Thyroid gland (tissue), 4 donors: ENCODE results near the gene ELL2. TPM values are rescaled to one million over a fixed set of nuclear protein-coding genes. Genes with fewer than 3 reads are reported as not detected.

Experiments
- DNase-seq, 2 donors: peaks; one replicate each; pipeline ENCODE4 v3.0.0-alpha.2; 2019
- H3K27ac ChIP-seq, 3 donors: fragments of 200-600 bp; sonication (generic); 1 replicate in 2 of 3; 2 replicates in 1 of 3; pipeline ENCODE4 v1.5.1; 2016 to 2019; ENCODE audit warnings: mild to moderate bottlenecking in 1 of 3, moderate library complexity in 1 of 3
- H3K27me3 ChIP-seq: fragments of 200-600 bp; sonication (generic); one replicate; pipeline ENCODE4 v1.5.1; 2019
- H3K36me3 ChIP-seq, 2 donors: fragments of 200-600 bp; sonication (generic); one replicate each; pipeline ENCODE4 v1.5.1; 2016 to 2019
- H3K4me1 ChIP-seq, 2 donors: fragments of 200-600 bp; sonication (generic); one replicate each; pipeline ENCODE4 v1.5.1; 2017 to 2019
- H3K4me3 ChIP-seq, 3 donors: fragments of 200-600 bp; sonication (generic); replicated peaks in 1 of 3; 1 replicate in 2 of 3; 2 replicates in 1 of 3; pipeline ENCODE4 v1.5.1; 2016; ENCODE audit warnings: mild to moderate bottlenecking in 1 of 3
- H3K9me3 ChIP-seq: fragments of 200-600 bp; sonication (generic); one replicate; pipeline ENCODE4 v1.5.1; 2017
- CTCF ChIP-seq, 6 experiments: fragments of 200-600 bp in 3 of 6; fragments of 450-650 bp in 3 of 6; sonication (generic) in 3 of 6; IDR thresholded peaks; one replicate each; pipeline ENCODE4 v1.5.1; 2016 to 2019; ENCODE audit warnings: antibody characterized with exemption in 6 of 6, mild to moderate bottlenecking in 2 of 6, inconsistent platforms in 1 of 6, moderate library complexity in 1 of 6
- POLR2A ChIP-seq, 2 donors: fragments of 450-650 bp; IDR thresholded peaks; one replicate each; pipeline ENCODE4 v1.6.1; 2017; ENCODE audit warnings: antibody characterized with exemption in 2 of 2, mild to moderate bottlenecking in 2 of 2, moderate library complexity in 1 of 2
- WGBS, 2 donors: methylation state at CpG; one replicate each; pipeline ENCODE4 v1.1.5; 2017; 5-methylcytosine and 5-hydroxymethylcytosine counted together
- intact Hi-C: fragments of 100-400 bp; cut with DNase I; formaldehyde crosslinking; loops from one replicate; pipeline ENCODE4 v1.15.1; 2023
- total RNA-seq, 4 donors: library from RNA; depleted of rRNA; stranded (reverse); fragments of >200 nt; gene quantifications; one replicate each; pipeline ENCODE4 v1.2.3, GENCODE V29; 2016

ELL2 gene
- total RNA-seq, 4 donors from 2014 or later: 56.1 to 80.2 (median 69.6) TPM

DNA sequence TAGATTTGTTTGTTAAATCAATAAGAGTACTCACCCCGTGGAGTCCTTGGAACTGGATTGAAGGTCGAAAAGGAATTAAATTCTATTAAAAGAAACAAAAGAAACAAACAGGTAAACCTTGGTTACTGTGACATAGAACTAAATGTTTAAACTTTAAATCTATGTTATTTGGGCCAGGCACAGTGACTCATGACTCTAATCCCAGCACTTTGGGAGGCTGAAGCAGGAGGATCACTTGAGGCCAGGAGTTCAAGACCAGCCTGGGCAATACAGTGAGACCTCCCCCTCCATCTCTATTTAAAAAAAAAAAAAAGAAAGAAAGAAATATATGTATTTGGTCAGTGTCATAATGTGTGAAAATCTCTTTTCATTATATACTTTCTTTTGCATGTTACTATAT is 18.7 kb downstream of the ELL2 start:
- DNase-seq: no peak
- peaks cover 19 to 20% of the 10 kb centered on the region in 2 donors for H3K4me1 ChIP-seq
- H3K4me3 ChIP-seq: no peak overlapping the region
- no peaks in the 10 kb centered on the region for H3K36me3 ChIP-seq
- 94 to 96% methylated on average over 2 of the region's 2 CpGs for WGBS, 2 donors
- H3K9me3 ChIP-seq: no peaks in the 10 kb centered on the region
- H3K27me3 ChIP-seq: no peaks in the 10 kb centered on the region
- TF ChIP-seq POLR2A (IDR thresholded peaks at IDR 0.05): no peak
- TF ChIP-seq CTCF (IDR thresholded peaks at IDR 0.05): no peak
- no peak overlapping the region for H3K27ac ChIP-seq
- intact Hi-C loops: no loop called here

GRCh38 chr5:95942414-95942813 is 19.2 kb downstream of the ELL2 start:
- H3K9me3 ChIP-seq: no peaks in the 10 kb centered on the region
- peaks cover 20 to 22% of the 10 kb centered on the region in 2 donors for H3K4me1 ChIP-seq
- H3K36me3 ChIP-seq: no peaks in the 10 kb centered on the region
- intact Hi-C loops: no loop called here
- H3K27ac ChIP-seq: no peak overlapping the region
- H3K27me3 ChIP-seq: no peaks in the 10 kb centered on the region
- H3K4me3 ChIP-seq: no peak overlapping the region
- no peak for TF ChIP-seq POLR2A (IDR thresholded peaks at IDR 0.05)
- TF ChIP-seq CTCF (IDR thresholded peaks at IDR 0.05): no peak
- DNase-seq: no peak
- 95 to 97% methylated on average over 2 of the region's 2 CpGs for WGBS, 2 donors

DNA sequence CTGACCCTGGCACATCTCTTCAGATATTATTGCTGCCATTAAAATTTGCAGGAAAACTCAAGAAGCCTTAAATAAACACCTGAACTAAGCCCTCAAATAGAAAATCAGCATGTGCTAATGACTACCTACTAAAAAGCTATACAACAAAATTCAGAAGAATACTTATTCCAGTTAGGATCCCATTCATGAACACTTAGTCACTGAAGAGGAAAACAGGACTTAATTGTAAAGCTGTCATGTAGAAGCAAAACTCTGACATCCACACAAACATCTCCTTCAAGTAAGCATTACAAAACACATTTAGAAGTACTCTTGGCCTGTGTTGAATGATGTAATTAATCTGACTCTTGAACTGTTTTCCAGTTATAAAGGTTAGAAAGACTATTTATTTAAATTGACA is 19.9 kb downstream of the ELL2 start:
- Histone ChIP-seq H3K27me3 (no peaks in the 10 kb centered on the region), H3K9me3 (no peaks in the 10 kb centered on the region), H3K36me3 (no peaks in the 10 kb centered on the region), H3K27ac (no peak overlapping the region), H3K4me3 (no peak overlapping the region), H3K4me1 (peaks cover 20 to 22% of the 10 kb centered on the region in 2 donors)
- TF ChIP-seq CTCF (IDR thresholded peaks at IDR 0.05) (no peak), POLR2A (IDR thresholded peaks at IDR 0.05) (no peak)
- intact Hi-C loops: no loop called here
- DNase-seq: no peak

- DNase-seq: peak; percentile 23 to 32
- no peaks in the 10 kb centered on the region for H3K27me3 ChIP-seq
- no peak overlapping the region for H3K4me3 ChIP-seq
- no peaks in the 10 kb centered on the region for H3K9me3 ChIP-seq
- no peak overlapping the region for H3K27ac ChIP-seq
- H3K4me1 ChIP-seq: peaks cover 17 to 18% of the 10 kb centered on the region in 2 donors
- 31 to 42% methylated on average over 3 of the region's 3 CpGs for WGBS, 2 donors
- TF ChIP-seq CTCF (IDR thresholded peaks at IDR 0.05) (no peak), POLR2A (IDR thresholded peaks at IDR 0.05) (no peak)
- intact Hi-C loops: no loop called here
- no peaks in the 10 kb centered on the region for H3K36me3 ChIP-seq
Measured at GRCh38 chr5:95940758-95941682, 20.6 kb downstream of the ELL2 start.

- H3K4me3 ChIP-seq: no peak overlapping the region
- no peaks in the 10 kb centered on the region for H3K36me3 ChIP-seq
- no peaks in the 10 kb centered on the region for H3K27me3 ChIP-seq
- H3K4me1 ChIP-seq: peaks cover 17 to 18% of the 10 kb centered on the region in 2 donors
- WGBS, 2 donors: 96 to 97% methylated on average over 1 of the region's 1 CpG
- intact Hi-C loops: no loop called here
- TF ChIP-seq CTCF (IDR thresholded peaks at IDR 0.05) (no peak), POLR2A (IDR thresholded peaks at IDR 0.05) (no peak)
- H3K27ac ChIP-seq: no peak overlapping the region
- no peak for DNase-seq
- H3K9me3 ChIP-seq: no peaks in the 10 kb centered on the region
Measured at GRCh38 chr5:95939465-95939864, 22.2 kb downstream of the ELL2 start.
